G401.6 (cell line): ENCODE results near the gene MED15.
"Not testable (repeated sequence)": the region's sequence is repeated elsewhere in the genome, so short reads cannot be mapped to it uniquely, and the experiment has no call there.

Source experiments
- FAIRE-seq: peaks from 2 replicates; lab custom pipeline; 2012; peaks lifted over from hg19 to GRCh38; lab: Jason Lieb, UNC

MED15 gene

DNA sequence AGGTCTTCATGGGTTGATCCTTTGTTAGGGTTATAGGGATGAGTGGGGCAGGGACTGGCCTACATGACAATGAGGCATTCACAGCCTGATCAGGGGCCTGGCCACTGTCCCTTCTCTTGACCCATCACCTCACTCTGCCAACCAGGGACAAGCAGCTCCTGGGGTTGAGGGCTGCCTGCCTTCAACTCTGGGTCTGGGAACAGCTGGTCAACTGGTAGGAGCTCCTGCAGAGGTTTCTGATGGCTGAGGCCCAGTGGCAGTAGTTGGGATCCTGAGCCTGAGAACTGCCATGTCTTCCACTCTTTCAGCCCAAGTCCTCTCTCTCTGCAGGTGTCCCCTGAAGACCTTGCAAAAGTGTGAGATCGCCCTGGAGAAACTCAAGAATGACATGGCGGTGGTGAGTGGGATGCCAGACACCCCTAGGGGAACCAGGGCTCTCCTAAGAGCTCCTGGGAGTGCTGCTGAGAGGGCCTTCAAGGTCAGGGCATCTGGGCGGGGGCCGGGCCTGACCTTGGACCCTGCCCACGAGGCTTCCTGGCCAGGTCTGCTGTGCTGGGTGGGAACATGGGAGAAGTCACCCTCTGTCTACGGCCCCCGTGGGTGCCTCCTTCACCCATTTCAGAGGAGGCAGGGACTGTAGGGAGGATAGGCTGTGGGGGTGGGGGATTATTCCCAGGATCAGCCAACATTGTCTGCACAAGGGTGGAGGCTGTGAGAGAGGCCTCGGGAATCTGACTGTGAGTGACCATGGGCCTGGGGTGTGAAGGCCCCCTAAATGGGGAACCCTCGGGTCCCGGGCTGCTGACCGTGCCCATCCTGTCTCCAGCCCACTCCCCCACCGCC, 76.8 kb downstream of the MED15 start:
- no peak for FAIRE-seq

DNA sequence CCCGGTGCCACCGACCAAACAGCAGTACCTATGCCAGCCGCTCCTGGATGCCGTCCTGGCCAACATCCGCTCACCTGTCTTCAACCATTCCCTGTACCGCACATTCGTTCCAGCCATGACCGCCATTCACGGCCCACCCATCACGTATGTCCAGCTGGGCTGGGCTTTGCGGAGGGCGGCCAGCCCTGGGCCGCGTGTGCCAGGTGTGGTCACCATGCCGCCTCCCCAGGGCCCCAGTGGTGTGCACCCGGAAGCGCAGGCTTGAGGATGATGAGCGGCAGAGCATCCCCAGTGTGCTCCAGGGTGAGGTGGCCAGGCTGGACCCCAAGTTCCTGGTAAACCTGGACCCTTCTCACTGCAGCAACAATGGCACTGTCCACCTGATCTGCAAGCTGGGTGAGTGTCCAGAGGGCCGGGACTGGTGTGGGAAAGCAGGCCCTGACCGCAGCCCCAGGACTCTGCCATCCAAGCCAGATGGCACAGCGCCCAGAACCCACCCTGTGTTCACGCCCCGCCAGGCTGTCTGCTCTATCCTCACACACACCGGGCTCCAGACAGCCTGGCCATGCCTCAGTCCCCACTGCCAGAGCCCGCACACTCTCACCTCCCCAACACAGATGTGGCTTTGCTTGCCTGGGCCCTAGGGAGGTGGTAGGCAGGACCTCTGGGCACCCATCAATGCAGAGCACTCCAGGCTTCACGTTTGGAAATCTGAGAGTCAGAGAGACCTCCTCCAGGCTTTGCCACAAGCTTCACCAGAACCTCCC, 77.6 kb downstream of the MED15 start:
- no peak for FAIRE-seq

GRCh38 chr22:20585639-20586402, 78.4 kb downstream of the MED15 start:
- no peak for FAIRE-seq

- FAIRE-seq = no peak
Measured at GRCh38 chr22:20586403-20586745, 79.0 kb downstream of the MED15 start.

GRCh38 chr22:20587206-20587958, 80.0 kb downstream of the MED15 start:
- no peak for FAIRE-seq

DNA sequence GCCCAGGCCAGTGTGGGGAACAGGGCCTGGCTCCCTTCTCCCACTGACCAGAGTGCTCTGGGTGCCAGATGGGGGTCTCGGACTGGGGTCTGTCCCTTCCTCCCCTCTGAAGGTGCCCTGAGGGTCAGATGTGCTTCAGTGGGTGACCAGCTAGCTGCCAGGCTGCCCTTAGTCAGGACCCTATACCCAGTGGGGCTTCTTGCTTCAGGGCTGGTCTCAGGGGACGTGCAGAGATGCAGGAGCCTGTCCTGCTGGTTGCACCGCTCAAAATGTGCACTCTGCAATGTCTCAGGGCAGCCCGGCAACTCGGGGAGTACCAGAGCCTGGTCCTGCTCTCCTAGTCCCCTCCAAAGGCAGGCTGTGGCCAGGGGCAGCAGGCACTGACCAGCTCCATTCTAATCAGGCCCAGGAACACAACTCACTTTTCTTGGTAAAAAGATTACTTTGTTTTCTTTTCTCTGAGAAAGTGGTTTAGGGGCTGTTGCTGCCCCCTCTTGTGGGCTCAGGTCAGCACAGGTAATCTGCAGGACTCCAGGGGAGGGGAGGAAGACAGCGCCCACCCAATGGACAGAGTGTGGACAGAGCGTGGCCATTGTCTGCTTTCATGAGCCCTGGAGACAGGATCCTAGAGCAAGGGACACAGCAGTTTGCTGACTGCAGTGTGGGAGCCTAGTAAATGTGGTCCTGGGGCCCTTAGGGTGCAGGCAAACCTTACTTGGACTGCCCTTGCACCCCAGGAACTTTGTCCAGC, 80.9 kb downstream of the MED15 start:
- FAIRE-seq = no peak

GRCh38 chr22:20588843-20589581, 81.6 kb downstream of the MED15 start:
- FAIRE-seq = no peak

DNA sequence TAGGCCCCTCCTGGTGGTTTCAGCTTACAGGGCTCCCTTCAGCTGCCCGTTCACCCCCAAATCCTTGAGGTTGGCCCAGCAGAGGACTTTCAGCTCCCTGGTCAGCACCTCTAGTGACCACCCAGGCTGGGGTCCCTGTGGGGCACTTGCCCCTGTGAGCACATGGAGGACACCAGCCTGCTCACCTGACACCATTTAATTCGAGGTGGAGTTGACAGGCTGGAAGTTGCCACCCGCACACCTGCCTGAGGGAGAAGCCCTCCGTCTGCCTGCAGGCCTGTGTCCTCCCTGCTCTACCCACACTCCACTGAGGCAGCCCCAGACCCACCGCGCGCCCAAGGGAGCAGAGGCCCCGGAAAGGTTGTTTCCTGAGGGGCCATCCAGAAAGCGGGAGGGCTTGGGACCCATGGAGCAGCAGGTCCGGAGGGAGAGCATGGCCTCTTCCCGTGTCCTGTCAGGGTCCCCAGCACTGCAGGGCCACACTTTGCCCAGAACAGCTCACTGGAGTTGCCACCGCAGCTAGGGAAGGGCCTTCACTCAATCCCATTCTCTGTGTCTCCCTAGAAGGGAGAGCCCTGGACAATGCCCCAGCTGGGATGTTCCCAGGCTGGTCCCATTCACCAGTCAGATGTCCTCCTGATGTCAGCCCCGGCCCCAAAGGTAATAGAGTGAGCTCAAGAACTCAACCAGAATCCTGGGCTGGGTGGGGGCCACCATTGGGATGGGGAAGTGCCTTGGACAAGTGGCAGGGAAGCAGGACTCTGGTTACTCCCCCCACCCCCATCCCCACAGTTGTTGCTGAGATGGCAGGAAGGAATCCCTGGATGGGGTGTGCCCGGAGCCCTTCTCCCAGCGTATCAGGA, 82.4 kb downstream of the MED15 start:
- no peak for FAIRE-seq

DNA sequence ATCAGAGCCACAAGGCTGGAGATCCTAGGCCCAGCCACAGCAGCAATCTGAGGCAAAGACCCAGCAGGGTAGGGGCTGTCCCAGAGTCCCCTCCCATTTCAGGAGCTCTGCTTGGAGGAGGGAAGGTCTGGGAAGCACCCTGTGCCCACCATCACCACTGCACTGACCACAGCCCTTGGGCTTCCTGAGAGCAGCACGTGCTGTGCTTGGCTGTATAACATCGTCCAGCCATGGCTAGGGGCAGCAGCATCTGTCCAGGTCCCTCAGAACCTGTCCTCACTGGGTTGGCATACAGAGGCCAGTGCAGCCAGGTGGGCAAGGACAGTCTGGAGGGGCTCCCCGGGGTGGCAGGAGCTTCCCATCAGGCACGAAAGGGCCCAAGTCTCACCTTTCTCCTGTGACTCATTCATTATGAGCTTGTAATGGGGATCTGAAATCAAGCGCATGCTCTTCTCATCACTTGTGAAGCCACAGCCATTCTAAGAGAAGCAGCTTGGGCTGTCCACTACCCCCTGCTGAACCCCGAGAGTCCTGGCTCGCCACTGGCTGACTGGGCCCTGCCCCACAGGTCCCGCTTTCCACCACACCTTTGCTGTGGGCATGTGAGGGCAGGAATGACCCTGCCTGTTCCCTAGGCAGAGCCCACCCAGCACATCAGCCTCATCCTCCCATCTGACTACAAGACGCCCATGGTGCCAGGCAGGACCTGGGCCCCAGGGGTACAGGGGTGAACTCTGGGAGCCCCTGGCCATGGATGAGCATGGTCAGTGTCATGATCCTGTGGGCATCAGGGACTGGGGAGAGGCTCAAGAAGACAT, 83.3 kb downstream of the MED15 start:
- no peak for FAIRE-seq

DNA sequence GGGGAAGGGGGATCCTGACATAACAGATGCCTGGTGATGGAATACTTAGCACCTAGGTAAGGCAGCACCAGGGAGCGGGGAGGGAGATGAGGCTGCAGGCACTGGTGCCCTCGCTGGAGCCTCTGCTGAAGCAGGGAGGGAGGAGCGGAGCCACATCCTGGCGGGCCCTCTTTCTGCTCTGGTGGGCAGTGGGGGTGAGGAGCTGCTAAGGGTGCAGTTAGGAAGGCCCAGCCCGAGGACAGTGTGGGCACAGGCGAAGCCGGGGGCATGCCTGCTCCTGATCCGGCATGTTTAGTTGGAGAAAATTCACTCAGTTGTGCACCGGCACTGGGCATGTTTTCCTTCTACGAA, 83.9 kb downstream of the MED15 start:
- FAIRE-seq = no peak

DNA sequence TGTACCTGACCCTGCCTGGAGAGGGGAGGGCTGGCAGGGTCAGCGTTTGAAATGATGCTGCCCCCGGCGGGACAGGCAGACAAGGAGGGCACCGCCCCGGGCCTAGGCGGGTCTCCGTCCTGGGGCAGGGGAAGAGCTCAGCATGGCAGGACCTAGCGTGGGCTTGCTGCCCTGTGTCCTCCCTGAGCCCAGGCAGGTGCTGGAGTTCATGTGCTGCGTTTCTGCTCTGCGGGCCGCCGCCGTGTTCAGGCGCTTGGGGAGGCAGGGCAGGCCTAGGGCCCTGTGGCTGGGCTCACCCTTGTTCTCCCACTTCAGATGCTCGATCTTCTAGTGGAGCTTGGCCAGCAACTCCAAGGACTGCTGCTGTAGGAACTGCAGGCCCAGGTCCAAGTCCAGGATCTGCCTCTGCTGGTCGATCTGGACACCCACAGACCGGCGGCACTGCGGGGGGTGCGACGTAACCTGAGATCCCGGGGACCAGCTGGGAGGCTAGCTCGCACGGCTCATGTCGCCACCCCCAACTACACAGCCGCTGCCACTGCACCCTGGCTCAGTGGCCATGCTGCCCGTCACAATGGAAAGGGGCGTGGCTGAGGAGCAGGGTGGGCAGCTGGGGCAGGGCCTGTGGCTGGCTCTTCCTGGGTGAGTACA, 84.4 kb downstream of the MED15 start:
- no peak for FAIRE-seq

DNA sequence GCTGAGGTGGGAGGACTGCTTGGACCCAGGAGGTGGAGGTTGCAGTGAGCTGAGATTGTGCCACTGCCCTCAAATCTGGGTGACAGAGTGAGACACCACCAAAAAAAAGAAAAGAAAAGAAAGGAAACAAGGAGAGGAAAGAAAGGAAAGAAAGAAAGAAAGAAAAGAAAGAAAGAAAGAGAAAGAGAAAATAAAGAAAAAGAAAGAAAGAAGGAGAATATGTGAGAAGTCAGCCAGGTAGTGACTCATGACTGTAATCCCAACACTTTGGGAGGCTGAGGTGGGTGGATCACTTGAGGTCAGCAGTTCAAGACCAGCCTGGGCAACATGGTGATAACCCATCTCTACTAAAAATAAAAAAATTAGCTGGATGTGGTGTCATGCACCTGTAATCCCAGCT, 86.6 kb downstream of the MED15 start:
- FAIRE-seq = not testable (repeated sequence)

DNA sequence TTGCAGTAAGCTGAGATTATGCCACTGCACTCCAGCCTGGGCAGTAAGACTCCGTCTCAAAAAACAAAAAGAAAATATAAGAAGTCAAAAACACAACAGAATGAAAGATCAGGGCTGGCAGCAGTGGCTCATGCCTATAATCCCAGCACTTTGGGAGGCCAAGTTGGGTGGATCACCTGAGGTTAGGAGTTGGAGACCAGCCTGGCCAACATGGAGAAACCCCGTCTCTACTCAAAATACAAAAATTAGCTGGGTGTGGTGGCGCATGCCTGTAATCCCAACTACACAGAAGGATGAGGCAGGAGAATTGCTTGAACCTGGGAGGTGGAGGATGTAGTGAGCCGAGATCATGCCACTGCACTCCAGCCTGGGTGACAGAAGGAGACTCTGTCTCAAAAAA, 87.1 kb downstream of the MED15 start:
- not testable (repeated sequence) for FAIRE-seq

DNA sequence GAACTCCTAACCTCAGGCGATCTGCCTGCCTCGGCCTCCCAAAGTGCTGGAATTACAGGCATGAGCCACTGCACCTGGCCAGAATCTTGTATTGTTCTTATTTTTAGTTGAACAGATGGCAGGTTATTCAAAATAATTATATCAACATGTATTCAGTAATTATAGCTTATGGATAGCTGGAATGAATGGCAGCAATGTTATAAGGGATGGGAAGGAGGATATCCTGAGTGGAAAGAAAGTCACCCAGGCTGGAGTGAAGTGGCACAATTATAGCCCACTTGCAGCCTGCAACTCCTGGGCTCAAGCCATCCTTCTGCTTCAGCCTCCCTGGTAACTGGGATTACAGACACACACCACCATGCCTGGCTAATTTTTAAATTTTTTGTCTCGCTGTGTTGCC, 88.1 kb downstream of the MED15 start:
- no peak for FAIRE-seq

- FAIRE-seq = no peak
Measured at GRCh38 chr22:20599117-20599516, 91.7 kb downstream of the MED15 start.

- no peak for FAIRE-seq
Measured at GRCh38 chr22:20600137-20600673, 92.8 kb downstream of the MED15 start.

GRCh38 chr22:20601308-20601707, 93.9 kb downstream of the MED15 start:
- no peak for FAIRE-seq

DNA sequence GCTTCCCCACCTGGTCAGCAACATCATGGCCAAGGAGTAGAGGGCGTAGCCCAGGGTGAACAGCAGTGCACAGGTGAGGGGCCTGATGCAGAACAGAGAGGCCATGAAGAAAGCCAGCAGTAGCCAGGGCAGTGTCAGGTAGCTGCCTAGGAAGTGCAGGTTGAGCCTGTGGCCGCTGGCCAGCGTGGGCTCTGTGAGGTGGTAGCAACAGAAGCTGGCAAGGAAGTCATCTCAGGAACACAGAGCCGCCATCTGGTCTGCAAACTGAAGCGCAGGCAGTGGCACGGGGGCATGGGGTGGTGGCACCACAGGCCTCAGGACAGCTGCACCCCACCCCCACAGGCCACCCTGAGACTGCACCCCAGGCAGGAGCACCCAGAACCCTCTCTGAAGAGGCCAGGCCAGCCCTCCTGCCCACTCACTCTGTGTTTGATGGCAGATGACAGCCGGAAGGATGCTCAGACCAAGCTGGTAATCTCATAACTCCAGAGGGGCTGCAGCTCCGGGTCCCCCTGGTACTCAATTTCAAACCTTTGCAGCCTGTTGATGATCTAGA, 95.3 kb downstream of the MED15 start:
- no peak for FAIRE-seq
